H1 (cell line): ENCODE data around the gene ANXA3. TPM values are rescaled to one million over a fixed set of nuclear protein-coding genes. Genes with fewer than 3 reads are reported as not detected.

ENCODE experiments used
- CTCF ChIA-PET: fragments of 300-600 bp; sonication (Branson Sonifier 250); formaldehyde crosslinking; loops from one replicate; lab custom pipeline; 2021; ENCODE audit not compliant: partially characterized antibody; lab: Charles Lee
- POLR2A ChIA-PET: fragments of 300-600 bp; sonication (Branson Sonifier 250); formaldehyde crosslinking; loops from one replicate; lab custom pipeline; 2021; ENCODE audit warnings: inconsistent platforms; ENCODE audit not compliant: partially characterized antibody; lab: Charles Lee
- DNase-seq, 2 experiments: peaks; one replicate each; pipeline versions ENCODE4 v3.0.0 to v3.0.0-alpha.2; 2010 to 2022; ENCODE audit warnings: low spot score in 2 of 2, low read depth in 1 of 2, mixed read lengths in 1 of 2
- FAIRE-seq: peaks from 2 replicates; lab custom pipeline; 2011; peaks lifted over from hg19 to GRCh38; lab: Jason Lieb, UNC
- H2AFZ ChIP-seq: 2 replicates; pipeline ENCODE4 v1.8.1; 2012; ENCODE audit warnings: low read length, inconsistent platforms
- H2AK5ac ChIP-seq: 2 replicates; pipeline ENCODE4 v1.6.1; 2013; ENCODE audit warnings: low read depth, low read length
- H2BK120ac ChIP-seq: replicated peaks from 2 replicates; pipeline ENCODE3; 2013; ENCODE audit warnings: low read depth, low read length, inconsistent platforms
- H2BK12ac ChIP-seq: 2 replicates; pipeline ENCODE4 v1.6.1; 2013; ENCODE audit warnings: low read depth, low read length
- H2BK15ac ChIP-seq: 2 replicates; pipeline ENCODE4 v1.6.1; 2013; ENCODE audit warnings: low read length
- H2BK20ac ChIP-seq: 2 replicates; pipeline ENCODE4 v1.6.1; 2013; ENCODE audit warnings: low read length
- H2BK5ac ChIP-seq: 2 replicates; pipeline ENCODE4 v1.6.1; 2013; ENCODE audit warnings: low read depth, low read length
- H3K14ac ChIP-seq: 2 replicates; pipeline ENCODE4 v1.6.1; 2013; ENCODE audit warnings: inconsistent platforms; ENCODE audit not compliant: insufficient read length
- H3K18ac ChIP-seq: 2 replicates; pipeline ENCODE4 v1.6.1; 2013; ENCODE audit warnings: low read length; ENCODE audit errors: extremely low read depth
- H3K23ac ChIP-seq: 2 replicates; pipeline ENCODE4 v1.6.1; 2013; ENCODE audit warnings: inconsistent platforms; ENCODE audit not compliant: insufficient read length
- H3K23me2 ChIP-seq: 2 replicates; pipeline ENCODE4 v1.6.1; 2013; ENCODE audit warnings: low read depth, low read length
- H3K27ac ChIP-seq: 2 replicates; pipeline ENCODE4 v1.6.1; 2011; ENCODE audit warnings: low read depth, low read length, inconsistent platforms
- H3K27me3 ChIP-seq, 4 experiments: replicated peaks in 1 of 4; 1 replicate in 1 of 4; 2 replicates in 3 of 4; pipeline versions ENCODE4 v1.6.1 to v1.8.1; 2011 to 2013; ENCODE audit warnings: low read length in 3 of 4, mild to moderate bottlenecking in 3 of 4, inconsistent platforms in 2 of 4, mixed read lengths in 2 of 4, moderate library complexity in 1 of 4; ENCODE audit not compliant: control insufficient read depth in 3 of 4, insufficient read depth in 3 of 4; ENCODE audit errors: extremely low read depth in 1 of 4
- H3K36me3 ChIP-seq, 4 experiments: 2 replicates each; pipeline versions ENCODE4 v1.6.1 to v1.8.1; 2011 to 2013; ENCODE audit warnings: mild to moderate bottlenecking in 4 of 4, low read length in 3 of 4, moderate library complexity in 2 of 4, control low read depth in 1 of 4, inconsistent platforms in 1 of 4; ENCODE audit not compliant: insufficient read depth in 4 of 4, control insufficient read depth in 2 of 4
- H3K4ac ChIP-seq: replicated peaks from 2 replicates; pipeline ENCODE3; 2013; ENCODE audit warnings: low read length, low read depth, mixed read lengths, inconsistent platforms; ENCODE audit not compliant: insufficient read length
- H3K4me1 ChIP-seq, 4 experiments: replicated peaks in 1 of 4; 1 replicate in 1 of 4; 2 replicates in 3 of 4; pipeline versions ENCODE4 v1.6.1 to v1.8.1; 2011 to 2013; ENCODE audit warnings: low read length in 3 of 4, inconsistent platforms in 2 of 4, mixed read lengths in 1 of 4; ENCODE audit not compliant: insufficient read depth in 4 of 4, control insufficient read depth in 3 of 4
- H3K4me2 ChIP-seq, 2 experiments: 2 replicates each; pipeline versions ENCODE4 v1.6.1 to v1.8.1; 2011 to 2013; ENCODE audit warnings: low read depth in 2 of 2, low read length in 2 of 2, control low read depth in 1 of 2, inconsistent platforms in 1 of 2, mild to moderate bottlenecking in 1 of 2; ENCODE audit not compliant: insufficient read depth in 1 of 2
- H3K4me3 ChIP-seq, 4 experiments: fragments of 200-600, 300-600 bp in 1 of 4; sonication (generic), shearing (Covaris generic), sonication (Bioruptor Twin) in 1 of 4; 2 replicates each; pipeline versions ENCODE4 v1.5.1 to v1.8.1; 2011 to 2016; ENCODE audit warnings: low read length in 4 of 4, low read depth in 3 of 4, control low read depth in 2 of 4, inconsistent platforms in 2 of 4, mild to moderate bottlenecking in 2 of 4, mixed read lengths in 1 of 4, moderate library complexity in 1 of 4; ENCODE audit not compliant: insufficient read depth in 2 of 4; ENCODE audit errors: extremely low read depth in 1 of 4
- H3K56ac ChIP-seq: replicated peaks from 2 replicates; pipeline ENCODE3; 2013; ENCODE audit warnings: low read depth, mild to moderate bottlenecking, mixed read lengths, low read length, inconsistent platforms; ENCODE audit not compliant: insufficient read length
- H3K79me1 ChIP-seq: 2 replicates; pipeline ENCODE4 v1.6.1; 2013; ENCODE audit warnings: low read depth, low read length, control low read depth
- H3K79me2 ChIP-seq, 2 experiments: 2 replicates each; pipeline versions ENCODE4 v1.6.1 to v1.8.1; 2012 to 2013; ENCODE audit warnings: low read length in 2 of 2, mild to moderate bottlenecking in 2 of 2, inconsistent platforms in 1 of 2; ENCODE audit not compliant: insufficient read depth in 2 of 2, control insufficient read depth in 1 of 2
- H3K9ac ChIP-seq, 4 experiments: replicated peaks in 1 of 4; 1 replicate in 1 of 4; 2 replicates in 3 of 4; pipeline versions ENCODE4 v1.6.1 to v1.8.1; 2011 to 2013; ENCODE audit warnings: low read depth in 3 of 4, low read length in 3 of 4, control low read depth in 2 of 4, mild to moderate bottlenecking in 2 of 4, moderate library complexity in 2 of 4, inconsistent platforms in 1 of 4; ENCODE audit errors: extremely low read depth in 1 of 4
- H3K9me3 ChIP-seq, 2 experiments: 2 replicates each; pipeline versions ENCODE4 v1.6.1 to v1.8.1; 2012 to 2013; ENCODE audit warnings: mild to moderate bottlenecking in 2 of 2, moderate library complexity in 2 of 2, control low read depth in 1 of 2, inconsistent platforms in 1 of 2, low read depth in 1 of 2, low read length in 1 of 2, mixed read lengths in 1 of 2; ENCODE audit not compliant: insufficient read depth in 2 of 2
- H4K20me1 ChIP-seq, 2 experiments: replicated peaks in 1 of 2; 2 replicates each; pipeline versions ENCODE3 to v1.8.1; 2011 to 2013; ENCODE audit warnings: inconsistent platforms in 2 of 2, low read length in 2 of 2, mild to moderate bottlenecking in 1 of 2; ENCODE audit not compliant: insufficient read depth in 2 of 2, control insufficient read depth in 1 of 2
- H4K5ac ChIP-seq: 2 replicates; pipeline ENCODE4 v1.6.1; 2013; ENCODE audit warnings: low read length, low read depth, mixed read lengths, inconsistent platforms; ENCODE audit not compliant: insufficient read length
- H4K8ac ChIP-seq: 2 replicates; pipeline ENCODE4 v1.8.0; 2013; ENCODE audit warnings: mild to moderate bottlenecking, moderate library complexity, low read length, inconsistent platforms; ENCODE audit not compliant: insufficient read depth; ENCODE audit errors: extremely low read depth
- H4K91ac ChIP-seq: replicated peaks from 2 replicates; pipeline ENCODE3; 2013; ENCODE audit warnings: low read length, mixed read lengths, inconsistent platforms; ENCODE audit not compliant: insufficient read length
- ASH2L ChIP-seq: fragments of 200-600, 300-600 bp; sonication (generic); IDR thresholded peaks from one replicate; pipeline ENCODE4 v1.7.1; 2017; ENCODE audit warnings: low read length
- BRCA1 ChIP-seq: IDR thresholded peaks from 2 replicates; pipeline ENCODE4 v1.6.1; 2012; ENCODE audit warnings: low read depth, low read length, improper control_type of control experiment
- CHD1 ChIP-seq: IDR thresholded peaks from 2 replicates; pipeline ENCODE4 v1.6.1; 2012; ENCODE audit warnings: low read depth, low read length, improper control_type of control experiment
- HDAC2 ChIP-seq, 2 experiments: fragments of 300-600 bp in 1 of 2; sonication (generic) in 1 of 2; IDR thresholded peaks; 2 replicates each; pipeline ENCODE4 v1.6.1; 2011 to 2012; ENCODE audit warnings: low read depth in 2 of 2, low read length in 2 of 2, mild to moderate bottlenecking in 2 of 2, moderate library complexity in 2 of 2, borderline replicate concordance in 1 of 2, inconsistent platforms in 1 of 2
- KDM4A ChIP-seq: IDR thresholded peaks from one replicate; pipeline ENCODE4 v1.7.1; 2012; ENCODE audit warnings: low read depth, mild to moderate bottlenecking, moderate library complexity, low read length, inconsistent platforms; ENCODE audit not compliant: severe bottlenecking
- WGBS, 2 experiments: shearing (Covaris generic) in 1 of 2; methylation state at CpG; one replicate each; pipeline versions ENCODE4 v1.1.6 to v1.1.7; 2013 to 2015; ENCODE audit warnings: low lambda C conversion rate in 2 of 2, mixed read lengths in 2 of 2, inconsistent platforms in 1 of 2, low coverage in 1 of 2, missing lambda C conversion rate in 1 of 2; ENCODE audit not compliant: insufficient replicate concordance in 2 of 2, insufficient coverage in 1 of 2, insufficient read length in 1 of 2; ENCODE audit errors: extremely low coverage in 1 of 2, missing lambda C conversion rate in 1 of 2; 5-methylcytosine and 5-hydroxymethylcytosine counted together
- long read RNA-seq, 2 experiments: library from RNA in 1 of 2; library from capped mRNA in 1 of 2; stranded (forward); transcript quantifications; one replicate each; pipeline ENCODE4 v2.0.0, GENCODE V29; 2021; ENCODE audit warnings: inconsistent platforms in 1 of 2
- polyA minus RNA-seq, 3 experiments: library from RNA; depleted of rRNA, polyadenylated mRNA; stranded (reverse); fragments of >200 nt; gene quantifications; 1 replicate in 2 of 3; 2 replicates in 1 of 3; pipeline ENCODE4 v1.2.3, GENCODE V29; 2011
- polyA plus RNA-seq, 7 experiments: library from polyadenylated mRNA; depleted of rRNA in 3 of 7; stranded (reverse) in 5 of 7; unstranded in 2 of 7; fragments of >200 nt in 5 of 7; fragments of 200-250 nt in 2 of 7; gene quantifications; 1 replicate in 5 of 7; 2 replicates in 1 of 7; 4 replicates in 1 of 7; pipeline versions ENCODE4 v1.2.1 to v1.2.3, GENCODE V29; 2011 to 2013; ENCODE audit warnings: missing spikeins in 2 of 7, mixed read lengths in 2 of 7
- total RNA-seq: library from RNA; stranded (reverse); fragmentation: NEBNext Ultra II Directional; extraction: Animal tissue kit (Norgen Biotek cat#: 25700); gene quantifications from 2 replicates; pipeline ENCODE4 v1.2.1, GENCODE V29; 2021

ANXA3 gene, protein sequence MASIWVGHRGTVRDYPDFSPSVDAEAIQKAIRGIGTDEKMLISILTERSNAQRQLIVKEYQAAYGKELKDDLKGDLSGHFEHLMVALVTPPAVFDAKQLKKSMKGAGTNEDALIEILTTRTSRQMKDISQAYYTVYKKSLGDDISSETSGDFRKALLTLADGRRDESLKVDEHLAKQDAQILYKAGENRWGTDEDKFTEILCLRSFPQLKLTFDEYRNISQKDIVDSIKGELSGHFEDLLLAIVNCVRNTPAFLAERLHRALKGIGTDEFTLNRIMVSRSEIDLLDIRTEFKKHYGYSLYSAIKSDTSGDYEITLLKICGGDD
- 22.4 and 27.3 TPM in 2 replicates for total RNA-seq
- polyA plus RNA-seq (2011; rRNA removed), result 6.6 and 10.3 TPM in 2 replicates
- 12.0 TPM for polyA plus RNA-seq (2011; cell fraction: cytosol; rRNA removed)
- 13.2 TPM for polyA plus RNA-seq (2011; cell fraction: nucleus; rRNA removed)
- polyA plus RNA-seq (2012, experiment 1 of 2), result 14.8 to 30.7 TPM (median 19.3 TPM) in 4 replicates
- 5.8 TPM for polyA plus RNA-seq (2012, experiment 2 of 2)
- polyA plus RNA-seq (2013, experiment 1 of 2), result 29.2 TPM
- polyA plus RNA-seq (2013, experiment 2 of 2), result 28.6 TPM
- polyA minus RNA-seq (2011; rRNA and poly(A)+ RNA removed), result 18.8 and 33.9 TPM in 2 replicates
- 9.0 TPM for polyA minus RNA-seq (2011; cell fraction: cytosol; rRNA and poly(A)+ RNA removed)
- polyA minus RNA-seq (2011; cell fraction: nucleus; rRNA and poly(A)+ RNA removed), result 19.9 TPM
- long read RNA-seq, experiment 1, transcript ANXA3-201 (13 exons, 1,657 nt), result major isoform, 17 of 33 reads
- long read RNA-seq, experiment 1, partial matches to known transcripts, result 12 of 33 reads
- long read RNA-seq, experiment 1, other reads (novel, unspliced or antisense), result 4 of 33 reads
- long read RNA-seq, experiment 2, transcript ANXA3-201 (13 exons, 1,657 nt), result major isoform, 32 of 35 reads
- long read RNA-seq, experiment 2, partial matches to known transcripts, result 0 of 35 reads
- long read RNA-seq, experiment 2, other reads (novel, unspliced or antisense), result 3 of 35 reads

DNA sequence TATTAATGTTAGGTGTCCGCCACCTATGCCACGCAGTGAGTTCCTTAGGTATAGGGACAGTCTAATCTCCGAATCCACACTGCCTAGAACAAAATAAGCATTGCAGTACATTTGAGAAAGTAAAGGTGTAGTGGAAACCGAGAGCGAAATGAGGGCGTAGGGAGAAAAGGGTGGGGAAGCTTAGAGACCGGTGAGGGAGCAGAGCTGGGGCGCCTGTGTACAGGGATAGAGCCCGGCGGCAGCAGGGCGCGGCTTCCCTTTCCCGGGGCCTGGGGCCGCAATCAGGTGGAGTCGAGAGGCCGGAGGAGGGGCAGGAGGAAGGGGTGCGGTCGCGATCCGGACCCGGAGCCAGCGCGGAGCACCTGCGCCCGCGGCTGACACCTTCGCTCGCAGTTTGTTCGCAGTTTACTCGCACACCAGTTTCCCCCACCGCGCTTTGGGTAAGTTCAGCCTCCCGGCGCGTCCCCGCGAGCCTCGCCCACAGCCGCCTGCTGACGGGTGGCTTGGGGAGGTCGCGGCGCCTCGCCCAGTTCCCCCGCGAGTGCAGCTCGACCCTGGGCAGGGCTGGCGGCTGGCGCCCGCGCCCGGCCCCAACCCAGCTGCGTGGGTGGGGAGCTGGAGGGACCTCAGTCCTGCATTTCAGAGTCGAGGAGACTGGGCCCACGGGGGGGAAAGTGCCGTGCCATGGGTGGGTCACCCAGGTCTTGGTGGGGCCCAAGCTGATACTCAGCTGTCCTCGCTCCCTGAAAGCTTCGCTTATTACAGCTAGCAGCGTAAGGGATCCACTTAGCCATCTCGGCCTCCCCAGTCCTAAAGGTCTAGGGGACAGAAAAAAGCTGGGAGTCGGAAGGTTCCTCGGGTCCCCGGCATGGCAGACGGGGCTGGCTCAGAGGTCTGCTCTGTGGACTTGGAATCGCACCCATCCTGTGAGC is at the start of gene ANXA3:
Gene ANXA3 (plus strand): TSS at position 351 of the 932 bp plus-strand sequence. CDS start 2,704 bp downstream, outside the sequence.
- WGBS, 2 experiments, result 2% methylated on average over 60 of the region's 65 CpGs; no CpG with 5 or more reads in 1 of the 2 experiments
- H4K91ac ChIP-seq, result no peak within 1 kb of the TSS
- ChIA-PET CTCF (interaction anchor here (1.0 to 2.2 kb wide), 3 partner anchors 9 to 17 kb away, joined by 4 to 6 read pairs (median 4); no protein-coding TSS in a partner anchor), POLR2A (interaction anchor here (1.0 to 1.9 kb wide), 12 partner anchors 10 to 689 kb away, joined by 3 to 6 read pairs (median 4); partner anchors contain the start of genes BMP2K, FRAS1 and MRPL1)
- peak within 1 kb of the TSS; percentile 62; the same call in 1 of the 2 replicates for H4K8ac ChIP-seq
- H3K9me3 ChIP-seq, result peaks cover 0 to 4% of the 10 kb centered on the region in 2 experiments; a peak in 1 of 4 replicates
- no peak within 1 kb of the TSS for H2BK20ac ChIP-seq
- 0 out of 2 replicates have a peak within 1 kb of the TSS, but pooled peaks have one; percentile 30 for H2BK5ac ChIP-seq
- no peak within 1 kb of the TSS for H2BK15ac ChIP-seq
- no peak within 1 kb of the TSS for H4K5ac ChIP-seq
- FAIRE-seq, result no peak
- peak within 1 kb of the TSS; percentile 45 to 76 (median 65) for H3K4me3 ChIP-seq
- H3K4ac ChIP-seq, result no peak within 1 kb of the TSS
- H2AFZ ChIP-seq, result no peak within 1 kb of the TSS
- H3K4me2 ChIP-seq, result peak within 1 kb of the TSS; percentile 68 to 97
- H2BK12ac ChIP-seq, result no peak within 1 kb of the TSS
- peaks cover 0 to 10% (median 4%) of the 10 kb centered on the region in 4 experiments; a peak in 4 of 7 replicates for H3K27me3 ChIP-seq
- peaks cover 0 to 7% (median 3%) of the 10 kb centered on the region in 4 experiments; a peak in 5 of 7 replicates for H3K4me1 ChIP-seq
- no peak within 1 kb of the TSS for H2BK120ac ChIP-seq
- H3K18ac ChIP-seq, result 0 out of 2 replicates have a peak within 1 kb of the TSS, but pooled peaks have one; percentile 39
- H3K14ac ChIP-seq, result no peak within 1 kb of the TSS
- peak in 1 of 2 experiments; percentile 81 for DNase-seq
- no peak within 1 kb of the TSS for H2AK5ac ChIP-seq
- H3K23ac ChIP-seq, result no peak within 1 kb of the TSS
- no peaks in the 10 kb centered on the region for H4K20me1 ChIP-seq
- H3K79me1 ChIP-seq, result no peaks in the 10 kb centered on the region
- no peaks in the 10 kb centered on the region for H3K23me2 ChIP-seq
- H3K36me3 ChIP-seq, result no peaks in the 10 kb centered on the region
- H3K9ac ChIP-seq, result peak within 1 kb of the TSS; percentile 45 to 86 (median 74)
- H3K79me2 ChIP-seq, result no peaks in the 10 kb centered on the region
- peak within 1 kb of the TSS; percentile 0 for H3K56ac ChIP-seq
- H3K27ac ChIP-seq, result peak within 1 kb of the TSS; percentile 63
- TF ChIP-seq BRCA1 (no peak), HDAC2 (IDR thresholded peaks at IDR 0.05; ENCODE audit: borderline replicate concordance in 1 of 2, low read depth in 2 of 2, low read length in 2 of 2) (0 out of 4 replicates have a peak, but pooled peaks of 1 of the 2 experiments have one; percentile 57), ASH2L (peak; percentile 42), KDM4A (peak; percentile 64), CHD1 (no peak)
